ENCODE data around the gene KLHL21.
"Not testable (repeated sequence)": the region's sequence is repeated elsewhere in the genome, so short reads cannot be mapped to it uniquely, and the experiment has no call there.

Gene KLHL21

GRCh38 chr1:6572653-6573383, 29.9 kb downstream of the KLHL21 start:
- Histone ChIP-seq H3K4me1 (ENCODE audit: control insufficient read depth, insufficient read depth, low read length) (peaks cover 2% of the 10 kb centered on the region), H3K27me3 (ENCODE audit: control insufficient read depth, insufficient read depth, low read length) (peaks cover 5% of the 10 kb centered on the region), H3K36me3 (ENCODE audit: control insufficient read depth, insufficient read depth, low read length) (no peaks in the 10 kb centered on the region), H3K9me3 (ENCODE audit: control insufficient read depth, insufficient read depth, low read length) (no peaks in the 10 kb centered on the region), H3K4me3 (ENCODE audit: low read depth, low read length) (no peak overlapping the region), H3K9ac (ENCODE audit: low read depth, low read length) (peak overlapping the region; percentile 24)

GRCh38 chr1:6570987-6571386, 31.7 kb downstream of the KLHL21 start:
- Histone ChIP-seq H3K9ac (ENCODE audit: low read depth, low read length) (no peak overlapping the region), H3K4me1 (ENCODE audit: control insufficient read depth, insufficient read depth, low read length) (peaks cover 2% of the 10 kb centered on the region), H3K36me3 (ENCODE audit: control insufficient read depth, insufficient read depth, low read length) (no peaks in the 10 kb centered on the region), H3K9me3 (ENCODE audit: control insufficient read depth, insufficient read depth, low read length) (no peaks in the 10 kb centered on the region), H3K27me3 (ENCODE audit: control insufficient read depth, insufficient read depth, low read length) (peaks cover 5% of the 10 kb centered on the region), H3K4me3 (ENCODE audit: low read depth, low read length) (no peak overlapping the region)

- peaks cover 2% of the 10 kb centered on the region for H3K4me1 ChIP-seq (ENCODE audit: control insufficient read depth, insufficient read depth, low read length)
- H3K36me3 ChIP-seq (ENCODE audit: control insufficient read depth, insufficient read depth, low read length): no peaks in the 10 kb centered on the region
- H3K9me3 ChIP-seq (ENCODE audit: control insufficient read depth, insufficient read depth, low read length): no peaks in the 10 kb centered on the region
- H3K4me3 ChIP-seq (ENCODE audit: low read depth, low read length): no peak overlapping the region
- no peak overlapping the region for H3K9ac ChIP-seq (ENCODE audit: low read depth, low read length)
- H3K27me3 ChIP-seq (ENCODE audit: control insufficient read depth, insufficient read depth, low read length): peaks cover 8% of the 10 kb centered on the region
Observed at GRCh38 chr1:6570100-6570499, 32.6 kb downstream of the KLHL21 start.

- Histone ChIP-seq H3K9ac (ENCODE audit: low read depth, low read length) (no peak overlapping the region), H3K36me3 (ENCODE audit: control insufficient read depth, insufficient read depth, low read length) (no peaks in the 10 kb centered on the region), H3K4me3 (ENCODE audit: low read depth, low read length) (no peak overlapping the region)
Observed at GRCh38 chr1:6569033-6569432, 33.6 kb downstream of the KLHL21 start.

DNA sequence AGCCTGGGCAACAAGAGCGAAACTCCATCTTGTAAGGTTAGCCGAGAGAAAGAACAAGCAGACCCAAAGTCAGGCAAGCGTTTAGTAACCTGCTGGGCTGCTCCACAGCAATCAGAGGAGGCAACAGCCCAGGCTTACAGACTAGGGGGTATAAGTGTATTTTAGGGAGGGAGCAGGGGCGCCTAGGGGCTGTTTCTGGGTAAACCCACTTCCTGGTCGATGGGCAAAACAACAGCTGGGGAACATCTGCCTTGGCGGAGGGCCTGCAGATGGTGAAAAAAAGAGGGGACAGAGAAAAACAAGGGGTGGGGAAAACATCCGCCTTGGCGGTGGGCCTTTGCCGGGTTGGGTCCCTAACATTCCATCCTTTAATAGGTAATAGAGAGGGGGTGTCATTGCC, 42.4 kb downstream of the KLHL21 start:
- no peaks in the 10 kb centered on the region for H3K4me1 ChIP-seq (ENCODE audit: control insufficient read depth, insufficient read depth, low read length)

More at GRCh38 chr1:6569033-6569432, 33.6 kb downstream of the KLHL21 start:
- Histone ChIP-seq H3K27me3 (ENCODE audit: control insufficient read depth, insufficient read depth, low read length) (peaks cover 13% of the 10 kb centered on the region), H3K9me3 (ENCODE audit: control insufficient read depth, insufficient read depth, low read length) (no peaks in the 10 kb centered on the region), H3K4me1 (ENCODE audit: control insufficient read depth, insufficient read depth, low read length) (no peaks in the 10 kb centered on the region)

DNA sequence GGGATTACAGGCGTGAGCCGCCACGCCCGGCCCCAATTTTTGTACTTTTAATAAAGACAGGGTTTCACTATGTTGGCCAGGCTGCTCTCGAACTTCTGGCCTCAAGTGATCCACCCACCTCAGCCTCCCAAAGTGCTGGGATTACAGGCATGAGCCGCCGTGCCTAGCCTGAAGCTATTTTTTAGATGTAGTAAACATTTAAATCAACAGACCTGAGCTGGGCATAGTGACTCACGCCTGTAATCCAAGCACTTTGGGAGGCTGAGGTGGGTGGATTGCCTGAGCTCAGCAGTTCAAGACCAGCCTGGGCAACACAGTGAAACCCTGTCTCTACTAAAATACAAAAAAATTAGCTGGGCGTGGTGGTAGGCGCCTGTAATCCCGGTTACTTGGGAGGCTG, 43.5 kb downstream of the KLHL21 start:
- not testable (repeated sequence) for H3K4me1 ChIP-seq (ENCODE audit: control insufficient read depth, insufficient read depth, low read length); H3K9ac ChIP-seq (ENCODE audit: low read depth, low read length); H3K27me3 ChIP-seq (ENCODE audit: control insufficient read depth, insufficient read depth, low read length); H3K36me3 ChIP-seq (ENCODE audit: control insufficient read depth, insufficient read depth, low read length); H3K9me3 ChIP-seq (ENCODE audit: control insufficient read depth, insufficient read depth, low read length); H3K4me3 ChIP-seq (ENCODE audit: low read depth, low read length)

More for the DNA sequence above, 42.4 kb downstream of the KLHL21 start:
- Histone ChIP-seq H3K9me3 (ENCODE audit: control insufficient read depth, insufficient read depth, low read length) (no peaks in the 10 kb centered on the region), H3K9ac (ENCODE audit: low read depth, low read length) (no peak overlapping the region), H3K27me3 (ENCODE audit: control insufficient read depth, insufficient read depth, low read length) (peaks cover 9% of the 10 kb centered on the region), H3K4me3 (ENCODE audit: low read depth, low read length) (no peak overlapping the region), H3K36me3 (ENCODE audit: control insufficient read depth, insufficient read depth, low read length) (no peaks in the 10 kb centered on the region)

- no peak overlapping the region for H3K4me3 ChIP-seq (ENCODE audit: low read depth, low read length)
- no peaks in the 10 kb centered on the region for H3K9me3 ChIP-seq (ENCODE audit: control insufficient read depth, insufficient read depth, low read length)
- no peaks in the 10 kb centered on the region for H3K27me3 ChIP-seq (ENCODE audit: control insufficient read depth, insufficient read depth, low read length)
- peaks cover 6% of the 10 kb centered on the region for H3K4me1 ChIP-seq (ENCODE audit: control insufficient read depth, insufficient read depth, low read length)
- no peak overlapping the region for H3K9ac ChIP-seq (ENCODE audit: low read depth, low read length)
- no peaks in the 10 kb centered on the region for H3K36me3 ChIP-seq (ENCODE audit: control insufficient read depth, insufficient read depth, low read length)
Observed at GRCh38 chr1:6557597-6557996, 45.1 kb downstream of the KLHL21 start.

- Histone ChIP-seq H3K9me3 (ENCODE audit: control insufficient read depth, insufficient read depth, low read length) (no peaks in the 10 kb centered on the region), H3K9ac (ENCODE audit: low read depth, low read length) (peak within 1 kb of the TSS; percentile 97), H3K27me3 (ENCODE audit: control insufficient read depth, insufficient read depth, low read length) (no peaks in the 10 kb centered on the region), H3K4me1 (ENCODE audit: control insufficient read depth, insufficient read depth, low read length) (peaks cover 6% of the 10 kb centered on the region), H3K36me3 (ENCODE audit: control insufficient read depth, insufficient read depth, low read length) (peaks cover 4% of the 10 kb centered on the region), H3K4me3 (ENCODE audit: low read depth, low read length) (peak within 1 kb of the TSS; percentile 86)
Observed at GRCh38 chr1:6554907-6555778, 47.5 kb downstream of the KLHL21 start, which contains the start of gene TAS1R1. Gene TAS1R1 (plus strand): TSS chr1:6555307. CDS start chr1:6555374, 67 bp downstream.

DNA sequence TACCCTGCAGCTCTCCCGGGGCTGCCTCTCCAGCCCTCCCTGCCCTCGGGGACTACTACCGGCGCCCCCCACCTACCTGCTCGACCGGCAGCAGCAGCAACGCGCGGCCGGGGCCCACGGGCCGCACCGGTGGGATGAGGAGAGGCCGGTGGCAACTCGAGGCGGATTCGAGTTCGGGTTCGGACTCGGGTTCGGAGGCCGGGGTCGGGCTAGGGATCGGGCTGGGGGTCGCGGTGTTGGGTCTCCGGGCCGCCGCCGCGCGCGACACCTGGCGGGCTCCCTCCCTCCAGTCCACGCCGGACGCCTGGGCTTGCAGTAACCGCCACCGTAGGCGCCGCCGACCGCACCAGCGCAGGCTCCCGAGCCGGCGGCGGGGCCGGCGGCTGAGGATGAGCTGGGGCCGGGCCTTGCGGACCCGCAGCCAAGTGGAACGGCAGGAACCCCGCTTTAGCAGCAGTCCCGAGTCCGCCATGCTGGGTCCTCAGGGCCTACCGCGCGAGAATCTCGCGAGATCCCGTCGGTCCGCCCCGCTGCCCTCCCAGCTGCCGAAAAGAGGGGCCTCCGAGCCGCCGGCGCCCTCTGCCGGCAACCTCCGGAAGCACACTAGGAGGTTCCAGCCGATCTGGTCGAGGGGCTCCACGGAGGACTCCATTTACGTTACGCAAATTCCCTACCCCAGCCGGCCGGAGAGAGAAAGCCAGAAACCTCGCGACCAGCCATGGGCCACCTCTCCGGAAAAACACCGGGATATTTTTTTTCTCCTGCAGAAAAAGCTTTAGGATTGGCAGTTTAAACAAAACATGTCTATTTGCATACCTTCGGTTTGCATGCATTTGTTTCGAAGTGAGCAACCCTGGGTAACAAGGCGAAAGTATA, 48.4 kb downstream of the KLHL21 start, which contains the start of gene NOL9:
Gene NOL9 (minus strand): TSS at position 483 of the 876 bp plus-strand sequence. CDS start 11 bp downstream, at position 472.
- peaks cover 6% of the 10 kb centered on the region for H3K4me1 ChIP-seq (ENCODE audit: control insufficient read depth, insufficient read depth, low read length)
- H3K27me3 ChIP-seq (ENCODE audit: control insufficient read depth, insufficient read depth, low read length): no peaks in the 10 kb centered on the region
- H3K4me3 ChIP-seq (ENCODE audit: low read depth, low read length): peak within 1 kb of the TSS; percentile 86
- H3K9me3 ChIP-seq (ENCODE audit: control insufficient read depth, insufficient read depth, low read length): no peaks in the 10 kb centered on the region
- H3K36me3 ChIP-seq (ENCODE audit: control insufficient read depth, insufficient read depth, low read length): peaks cover 9% of the 10 kb centered on the region
- H3K9ac ChIP-seq (ENCODE audit: low read depth, low read length): peak within 1 kb of the TSS; percentile 97

DNA sequence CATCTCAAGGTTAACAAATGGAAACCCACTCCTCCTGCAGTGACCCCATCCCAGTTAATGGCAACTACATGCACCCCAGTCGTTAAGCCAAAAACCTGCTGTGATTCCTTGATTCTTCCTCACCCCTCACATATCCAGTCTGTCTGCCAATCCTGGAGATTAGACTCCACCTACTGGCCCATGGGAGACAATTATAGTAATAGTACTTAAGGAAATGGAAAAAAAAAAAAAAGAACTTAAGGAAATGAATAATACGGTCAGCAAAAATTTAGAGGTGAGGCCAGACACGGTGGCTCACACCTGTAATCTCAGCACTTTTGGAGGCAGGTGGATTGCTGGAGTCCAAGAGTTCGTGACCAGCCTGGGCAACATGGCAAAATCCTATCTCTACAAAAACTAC, 55.4 kb downstream of the KLHL21 start:
- Histone ChIP-seq H3K9me3 (ENCODE audit: control insufficient read depth, insufficient read depth, low read length) (no peaks in the 10 kb centered on the region), H3K36me3 (ENCODE audit: control insufficient read depth, insufficient read depth, low read length) (peaks cover 42% of the 10 kb centered on the region), H3K4me3 (ENCODE audit: low read depth, low read length) (no peak overlapping the region), H3K9ac (ENCODE audit: low read depth, low read length) (no peak overlapping the region), H3K4me1 (ENCODE audit: control insufficient read depth, insufficient read depth, low read length) (no peaks in the 10 kb centered on the region), H3K27me3 (ENCODE audit: control insufficient read depth, insufficient read depth, low read length) (no peaks in the 10 kb centered on the region)

DNA sequence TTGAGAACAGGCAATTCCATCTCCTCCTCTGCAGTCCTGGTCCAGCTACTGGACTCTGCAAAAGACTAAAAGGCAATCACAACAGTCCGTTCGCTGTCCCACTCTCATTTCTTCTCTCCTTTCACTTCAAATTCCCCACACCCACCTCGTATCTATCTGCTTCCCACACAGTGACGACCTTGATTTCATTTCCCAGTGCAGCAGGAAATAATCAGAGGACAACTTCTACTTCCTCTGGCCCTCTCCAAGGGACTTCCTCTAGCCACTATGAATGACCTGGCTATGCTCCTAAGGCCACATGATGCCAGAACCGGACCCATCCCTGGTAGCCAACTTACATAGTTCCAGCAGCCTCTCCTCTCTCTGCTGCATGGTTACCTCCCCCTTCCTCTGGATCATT, 56.3 kb downstream of the KLHL21 start:
- H3K4me1 ChIP-seq (ENCODE audit: control insufficient read depth, insufficient read depth, low read length): no peaks in the 10 kb centered on the region
- H3K9me3 ChIP-seq (ENCODE audit: control insufficient read depth, insufficient read depth, low read length): no peaks in the 10 kb centered on the region
- H3K27me3 ChIP-seq (ENCODE audit: control insufficient read depth, insufficient read depth, low read length): no peaks in the 10 kb centered on the region
- peaks cover 44% of the 10 kb centered on the region for H3K36me3 ChIP-seq (ENCODE audit: control insufficient read depth, insufficient read depth, low read length)
- no peak overlapping the region for H3K9ac ChIP-seq (ENCODE audit: low read depth, low read length)
- no peak overlapping the region for H3K4me3 ChIP-seq (ENCODE audit: low read depth, low read length)

All from iPS-15b (cell line).